GM18505 (cell line): ENCODE data around the gene PLPP3.

ENCODE experiments used
- ATAC-seq: cut with Tn5 transposase; IDR thresholded peaks from one replicate; pipeline ENCODE4 v1.9.1; 2021; ENCODE audit not compliant: unreplicated experiment
- POLR2A ChIP-seq: IDR thresholded peaks from 4 replicates; pipeline ENCODE4 v1.6.1; 2011; ENCODE audit warnings: borderline replicate concordance; ENCODE audit not compliant: insufficient read depth, insufficient read length; ENCODE audit errors: extremely low read depth

PLPP3 gene

DNA sequence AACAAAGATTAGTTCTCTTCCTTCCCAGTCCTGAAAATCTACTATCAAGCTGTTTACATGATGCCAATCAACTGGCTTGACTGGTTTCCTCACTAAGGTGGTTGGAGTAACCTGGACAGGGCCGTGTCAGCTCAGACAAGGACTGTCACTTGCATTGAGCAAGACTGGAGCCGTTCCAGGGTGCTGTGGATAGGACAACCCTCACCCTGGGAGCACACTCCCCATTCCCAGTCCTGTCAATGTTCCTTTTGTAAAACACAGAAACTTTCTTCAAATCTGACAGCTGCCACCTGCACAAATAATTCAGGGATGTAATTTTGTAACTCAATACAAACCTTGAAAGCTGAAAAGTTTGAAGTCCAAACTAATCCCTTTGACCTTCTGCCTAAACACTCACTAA lies 31.4 kb downstream of the PLPP3 start:
- TF ChIP-seq POLR2A, result no peak
- no peak for ATAC-seq

DNA sequence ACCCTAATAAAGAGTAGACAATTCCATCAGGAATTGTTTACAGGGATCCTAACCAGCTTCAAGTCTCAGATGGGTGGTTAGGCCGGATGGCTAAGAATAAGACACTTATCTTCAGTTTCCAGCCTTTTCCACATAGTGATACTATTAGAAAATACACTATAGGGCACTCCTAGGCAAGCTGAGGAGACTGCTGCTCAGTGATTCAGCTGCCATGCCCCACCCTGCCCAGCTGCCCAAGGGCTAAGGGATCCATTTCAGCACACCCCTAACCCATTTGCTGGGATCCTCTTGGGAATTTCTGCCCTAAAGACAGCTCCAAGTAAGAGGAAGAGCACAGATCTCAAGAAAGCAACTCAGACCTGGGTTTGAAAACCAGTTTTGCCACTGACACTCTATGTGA lies 31.9 kb downstream of the PLPP3 start:
- ATAC-seq, result no peak
- TF ChIP-seq POLR2A, result no peak

DNA sequence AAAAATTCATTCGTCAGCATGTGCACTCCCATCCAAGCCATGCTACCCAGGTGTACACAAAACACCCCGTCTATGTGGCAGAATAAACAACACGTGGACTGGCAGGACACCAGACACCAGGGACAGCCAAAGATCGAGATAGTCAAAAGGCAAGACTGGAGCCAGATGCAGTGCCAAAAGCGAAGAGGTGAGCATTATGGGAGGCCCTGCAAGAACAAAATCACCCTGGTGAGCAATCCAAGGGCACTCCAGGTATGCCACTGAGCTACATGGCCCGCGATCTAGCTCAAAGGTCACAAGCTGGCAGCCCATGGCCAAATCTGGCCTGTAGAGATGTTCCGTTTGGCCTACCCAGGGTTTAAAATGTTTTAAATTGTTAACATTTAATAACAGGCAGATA lies 33.7 kb downstream of the PLPP3 start:
- TF ChIP-seq POLR2A, result no peak
- ATAC-seq, result no peak

DNA sequence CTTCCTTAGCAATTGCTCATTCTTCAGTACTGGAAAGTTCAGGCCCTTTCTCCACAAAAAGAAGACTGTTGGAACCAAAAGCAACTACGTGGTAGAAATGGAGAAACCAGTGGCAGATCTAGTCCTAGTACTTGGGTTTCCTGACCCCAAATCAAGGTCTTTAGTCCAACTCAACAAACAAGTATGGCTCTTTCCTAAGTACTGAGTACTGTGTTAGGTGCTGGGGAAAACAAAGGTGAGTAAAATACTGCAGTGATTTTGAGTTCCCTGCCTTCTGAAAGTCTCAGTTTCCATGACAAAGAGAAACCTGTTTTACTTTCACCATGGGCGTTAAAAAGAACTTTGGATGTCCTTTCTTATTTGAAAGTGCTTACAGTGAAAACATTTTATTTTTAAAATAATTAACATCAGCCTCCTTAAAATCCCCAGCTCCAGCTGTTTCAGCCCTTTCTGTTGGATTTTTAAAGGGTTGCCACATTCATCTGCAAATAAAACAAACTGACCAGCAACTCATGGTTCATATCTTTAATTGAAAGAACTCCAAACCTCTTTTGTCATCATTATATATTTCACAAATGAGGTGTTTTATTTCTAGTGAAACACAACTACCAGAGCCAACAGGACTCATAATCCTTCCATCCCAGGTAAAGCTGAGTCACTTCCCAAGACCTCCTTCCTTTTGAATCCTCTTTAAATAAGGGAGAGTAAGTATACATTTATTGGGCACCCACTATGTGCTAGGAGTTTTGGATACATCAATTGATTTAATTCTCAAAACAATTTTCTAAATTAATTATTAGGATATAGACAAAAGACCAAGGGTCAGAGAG lies 35.4 kb downstream of the PLPP3 start:
- no peak for TF ChIP-seq POLR2A
- no peak for ATAC-seq

DNA sequence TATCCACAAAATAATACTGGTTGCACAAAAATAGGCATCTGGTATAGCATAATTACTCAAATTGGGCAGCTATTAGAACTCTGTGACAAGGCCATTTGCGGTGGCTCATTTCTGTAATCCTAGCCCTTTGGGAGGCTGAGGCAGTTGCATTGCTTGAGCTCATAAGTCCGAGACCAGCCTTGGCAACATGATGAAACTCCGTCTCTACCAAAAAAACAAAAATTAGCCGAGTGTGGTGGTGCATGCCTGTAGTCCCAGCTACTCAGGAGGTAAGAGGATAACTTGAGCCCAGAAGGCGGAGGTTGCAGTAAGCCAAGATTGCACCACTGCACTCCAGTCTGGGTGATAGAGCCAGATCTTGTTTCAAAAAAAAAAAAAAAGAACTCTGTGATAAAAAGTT lies 36.7 kb downstream of the PLPP3 start:
- TF ChIP-seq POLR2A, result no peak
- ATAC-seq, result no peak

DNA sequence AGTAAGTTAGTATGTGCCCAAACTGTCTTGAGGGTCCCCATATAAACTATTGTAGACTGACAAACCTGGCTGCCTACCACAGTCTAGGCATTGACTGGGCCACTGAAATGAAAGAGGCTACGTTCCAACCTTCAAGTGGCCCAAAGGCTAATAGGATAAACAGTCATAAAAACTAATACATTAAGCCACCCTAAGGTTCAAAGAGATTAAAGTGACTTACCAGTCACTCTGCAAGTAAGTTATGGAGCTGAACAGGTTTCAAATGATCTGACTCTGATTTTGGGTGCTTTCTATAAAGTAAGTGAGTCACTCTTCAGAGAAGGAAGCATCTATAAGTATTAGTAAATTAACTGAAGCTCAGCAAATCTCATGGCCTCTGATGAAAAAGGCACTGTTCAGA lies 38.0 kb downstream of the PLPP3 start:
- ATAC-seq, result no peak
- TF ChIP-seq POLR2A, result no peak

DNA sequence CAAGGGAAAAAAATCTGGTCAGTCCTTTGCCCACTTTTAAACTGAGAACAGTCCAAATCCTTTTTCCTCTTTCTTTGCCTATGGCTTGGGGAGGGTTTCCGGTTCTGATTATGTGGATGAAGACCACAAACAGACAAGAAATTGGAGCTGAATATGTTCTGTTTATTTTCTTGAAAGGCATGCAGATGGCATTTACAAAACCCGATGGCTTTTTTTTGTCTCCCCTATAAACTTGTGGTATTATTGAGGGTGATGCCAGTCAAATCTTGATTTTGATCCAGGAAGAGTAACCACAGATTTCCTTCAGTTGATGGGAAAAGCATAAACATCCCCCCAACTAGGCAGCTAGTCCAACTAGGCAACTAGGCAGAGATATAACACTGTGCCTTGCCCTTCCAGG lies 38.9 kb downstream of the PLPP3 start:
- no peak for TF ChIP-seq POLR2A
- ATAC-seq, result no peak

DNA sequence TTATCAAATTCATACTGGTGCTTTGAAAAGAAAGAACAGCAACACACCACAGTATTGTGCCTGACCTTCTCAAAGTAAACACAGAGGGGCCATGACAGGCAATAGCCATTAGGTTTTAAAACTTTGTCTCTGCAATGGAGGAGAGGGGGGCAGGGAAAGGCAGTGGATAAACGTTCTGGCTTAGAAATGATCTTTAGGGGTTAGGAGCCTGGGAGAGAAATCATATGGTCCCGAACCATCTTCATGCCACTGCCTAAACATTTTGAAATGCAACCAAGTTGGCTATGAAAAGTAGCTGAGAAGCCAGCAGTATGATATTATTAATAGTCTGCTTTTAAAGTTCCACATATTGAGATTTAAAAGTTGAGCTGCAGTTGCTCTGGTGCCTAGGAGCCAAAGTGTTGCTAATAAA lies 39.8 kb downstream of the PLPP3 start:
- no peak for ATAC-seq

DNA sequence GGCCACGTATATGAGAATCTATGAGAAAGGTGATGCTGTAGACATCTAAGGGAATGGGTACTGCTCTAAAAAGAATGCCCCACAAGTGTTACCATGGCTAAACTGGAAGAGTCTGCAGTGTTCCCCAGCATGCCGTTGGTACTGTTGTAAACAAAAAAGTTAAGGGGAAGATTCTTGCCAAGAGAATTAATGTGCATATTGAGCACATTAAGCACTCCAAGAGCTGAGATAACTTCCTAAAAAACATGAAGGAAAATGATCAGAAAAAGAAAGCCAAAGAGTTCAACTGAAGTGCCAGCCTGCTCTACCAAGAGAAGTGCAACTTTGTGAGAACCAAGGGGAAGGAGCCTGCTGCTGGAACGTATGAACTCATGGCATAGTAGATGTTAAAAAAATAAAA lies 40.8 kb downstream of the PLPP3 start:
- TF ChIP-seq POLR2A, result no peak
- no peak for ATAC-seq

More for the DNA sequence above, 39.8 kb downstream of the PLPP3 start:
- no peak for TF ChIP-seq POLR2A

DNA sequence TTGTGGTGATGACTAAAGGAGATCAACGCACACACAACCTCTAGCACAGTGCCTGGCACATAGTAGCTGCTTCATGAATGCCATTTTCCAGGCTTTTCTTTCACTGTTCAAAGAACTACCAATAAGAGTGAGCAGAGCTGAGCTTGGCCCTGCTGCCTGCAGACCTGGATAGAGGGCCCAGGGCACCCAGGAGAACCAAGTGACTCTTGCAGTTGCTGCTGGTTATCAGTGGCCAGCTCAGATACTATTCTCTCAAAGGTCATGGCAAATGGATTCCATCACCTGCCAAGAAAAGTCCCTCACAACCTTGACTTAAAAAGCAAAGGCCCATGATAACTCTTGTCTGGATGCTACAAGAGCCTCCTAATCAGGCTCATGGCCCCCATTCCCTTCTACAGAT lies 41.7 kb downstream of the PLPP3 start:
- ATAC-seq, result no peak
- no peak for TF ChIP-seq POLR2A

DNA sequence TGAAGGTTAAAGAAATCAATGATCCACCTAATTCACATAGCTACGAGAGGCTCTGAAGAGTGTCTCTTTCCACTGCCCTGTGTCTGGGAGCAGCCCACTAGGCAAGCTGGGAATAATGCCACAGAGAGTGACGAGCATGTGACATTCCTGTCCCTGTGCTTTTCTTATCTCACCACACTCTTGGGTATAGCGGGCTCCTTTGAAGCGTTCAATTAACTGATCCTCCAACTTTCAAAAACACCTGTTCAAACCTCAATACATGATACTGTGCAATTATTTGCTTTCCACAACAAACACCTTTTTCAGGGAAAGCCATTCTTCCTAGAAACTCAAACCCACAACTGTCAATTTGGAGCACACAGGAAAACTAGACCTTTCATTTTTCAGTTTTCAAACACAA lies 43.4 kb downstream of the PLPP3 start:
- ATAC-seq, result no peak
- TF ChIP-seq POLR2A, result no peak

DNA sequence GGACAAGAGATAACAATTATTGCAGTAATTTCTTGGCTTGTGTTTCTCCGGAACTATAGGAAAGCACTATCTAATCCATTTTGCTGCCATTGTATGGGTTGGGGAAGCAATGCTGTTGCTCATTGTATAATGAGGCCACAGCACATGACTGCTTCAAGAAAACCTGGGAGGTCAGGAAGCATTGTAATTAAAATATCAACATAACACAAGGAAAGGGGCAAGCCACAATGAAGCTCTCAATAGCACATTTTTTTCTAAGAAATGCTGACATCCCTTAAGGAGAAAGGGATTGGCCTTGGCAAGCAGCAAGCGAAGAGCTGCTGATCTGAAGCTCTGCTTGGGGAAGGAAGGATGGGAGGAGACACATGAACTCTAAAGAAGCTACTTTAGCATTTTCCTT lies 44.0 kb downstream of the PLPP3 start:
- TF ChIP-seq POLR2A, result no peak
- no peak for ATAC-seq

DNA sequence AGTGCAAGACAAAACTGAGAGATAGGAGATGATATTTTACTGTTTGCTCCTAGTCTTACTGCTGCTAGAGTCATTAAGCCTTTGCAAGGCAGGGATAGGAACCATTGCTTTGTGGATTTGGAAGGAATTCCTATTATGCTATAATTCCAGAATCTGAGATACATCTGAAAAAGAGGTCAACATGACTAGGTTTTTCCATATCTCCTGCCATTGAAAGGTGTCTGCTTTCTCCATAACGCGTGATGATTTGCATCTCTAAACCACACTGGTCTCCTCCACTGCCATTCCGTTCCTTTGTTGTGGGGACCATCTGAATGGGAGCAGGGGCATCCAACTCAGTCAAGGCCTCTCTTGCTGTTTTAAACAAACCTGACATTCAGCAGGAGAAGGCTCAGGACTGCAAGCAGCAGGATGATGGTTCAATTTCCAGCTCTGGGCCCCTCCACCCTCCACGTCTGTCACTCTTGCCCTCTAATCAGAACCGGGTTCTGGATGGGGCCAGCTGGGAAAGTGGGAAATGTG lies 45.2 kb downstream of the PLPP3 start:
- ATAC-seq, result no peak
- TF ChIP-seq POLR2A, result no peak

DNA sequence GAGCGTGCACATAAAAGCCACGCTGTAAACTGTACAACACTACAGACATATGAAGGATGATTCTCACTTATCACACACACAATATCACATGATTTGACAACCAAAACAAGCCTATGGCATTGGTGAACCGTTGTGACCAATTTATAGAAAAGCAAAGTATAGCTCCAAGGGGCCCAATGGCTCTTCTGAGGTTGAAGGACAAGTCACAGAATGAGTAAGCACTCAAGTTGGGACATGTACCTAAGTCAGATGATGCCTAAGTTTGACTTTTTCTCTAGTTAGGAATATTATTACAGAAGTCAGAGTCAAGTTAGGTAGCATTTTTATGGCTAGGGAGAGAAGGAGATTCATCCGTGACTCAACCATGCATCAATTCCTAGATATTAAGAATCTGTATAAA lies 45.7 kb downstream of the PLPP3 start:
- no peak for TF ChIP-seq POLR2A
- ATAC-seq, result peak; percentile 58
